Peyer's patch (tissue), 4 donors: ENCODE results near the gene STK32C.
A peak's percentile ranks its signal among the peaks of the same experiment; 100 is the strongest.
"Not testable (repeated sequence)": the region's sequence is repeated elsewhere in the genome, so short reads cannot be mapped to it uniquely, and the experiment has no call there.

Experiments
- POLR2A ChIP-seq, 2 donors: fragments of 450-650 bp; IDR thresholded peaks; one replicate each; pipeline ENCODE4 v1.5.1; 2017; ENCODE audit warnings: antibody characterized with exemption in 2 of 2, mild to moderate bottlenecking in 2 of 2, moderate library complexity in 2 of 2
- TF ChIP-seq, protein P1 (sequence below), 6 experiments: fragments of 450-650 bp in 4 of 6; fragments of 200-600 bp in 2 of 6; sonication (generic) in 1 of 6; IDR thresholded peaks; one replicate each; pipeline ENCODE4 v1.5.1; 2017 to 2019; ENCODE audit warnings: antibody characterized with exemption in 6 of 6, mild to moderate bottlenecking in 3 of 6, moderate library complexity in 1 of 6

- TF ChIP-seq POLR2A (IDR thresholded peaks at IDR 0.05), result not testable (repeated sequence)
- TF ChIP-seq, protein P1, sequence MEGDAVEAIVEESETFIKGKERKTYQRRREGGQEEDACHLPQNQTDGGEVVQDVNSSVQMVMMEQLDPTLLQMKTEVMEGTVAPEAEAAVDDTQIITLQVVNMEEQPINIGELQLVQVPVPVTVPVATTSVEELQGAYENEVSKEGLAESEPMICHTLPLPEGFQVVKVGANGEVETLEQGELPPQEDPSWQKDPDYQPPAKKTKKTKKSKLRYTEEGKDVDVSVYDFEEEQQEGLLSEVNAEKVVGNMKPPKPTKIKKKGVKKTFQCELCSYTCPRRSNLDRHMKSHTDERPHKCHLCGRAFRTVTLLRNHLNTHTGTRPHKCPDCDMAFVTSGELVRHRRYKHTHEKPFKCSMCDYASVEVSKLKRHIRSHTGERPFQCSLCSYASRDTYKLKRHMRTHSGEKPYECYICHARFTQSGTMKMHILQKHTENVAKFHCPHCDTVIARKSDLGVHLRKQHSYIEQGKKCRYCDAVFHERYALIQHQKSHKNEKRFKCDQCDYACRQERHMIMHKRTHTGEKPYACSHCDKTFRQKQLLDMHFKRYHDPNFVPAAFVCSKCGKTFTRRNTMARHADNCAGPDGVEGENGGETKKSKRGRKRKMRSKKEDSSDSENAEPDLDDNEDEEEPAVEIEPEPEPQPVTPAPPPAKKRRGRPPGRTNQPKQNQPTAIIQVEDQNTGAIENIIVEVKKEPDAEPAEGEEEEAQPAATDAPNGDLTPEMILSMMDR (IDR thresholded peaks at IDR 0.05), result peak; percentile 61 to 87 (median 74)
Observed at GRCh38 chr10:132352462-132353308, 44.9 kb upstream of the STK32C start.
